ENCODE data around the gene COL6A1.

The COL6A1 gene

DNA sequence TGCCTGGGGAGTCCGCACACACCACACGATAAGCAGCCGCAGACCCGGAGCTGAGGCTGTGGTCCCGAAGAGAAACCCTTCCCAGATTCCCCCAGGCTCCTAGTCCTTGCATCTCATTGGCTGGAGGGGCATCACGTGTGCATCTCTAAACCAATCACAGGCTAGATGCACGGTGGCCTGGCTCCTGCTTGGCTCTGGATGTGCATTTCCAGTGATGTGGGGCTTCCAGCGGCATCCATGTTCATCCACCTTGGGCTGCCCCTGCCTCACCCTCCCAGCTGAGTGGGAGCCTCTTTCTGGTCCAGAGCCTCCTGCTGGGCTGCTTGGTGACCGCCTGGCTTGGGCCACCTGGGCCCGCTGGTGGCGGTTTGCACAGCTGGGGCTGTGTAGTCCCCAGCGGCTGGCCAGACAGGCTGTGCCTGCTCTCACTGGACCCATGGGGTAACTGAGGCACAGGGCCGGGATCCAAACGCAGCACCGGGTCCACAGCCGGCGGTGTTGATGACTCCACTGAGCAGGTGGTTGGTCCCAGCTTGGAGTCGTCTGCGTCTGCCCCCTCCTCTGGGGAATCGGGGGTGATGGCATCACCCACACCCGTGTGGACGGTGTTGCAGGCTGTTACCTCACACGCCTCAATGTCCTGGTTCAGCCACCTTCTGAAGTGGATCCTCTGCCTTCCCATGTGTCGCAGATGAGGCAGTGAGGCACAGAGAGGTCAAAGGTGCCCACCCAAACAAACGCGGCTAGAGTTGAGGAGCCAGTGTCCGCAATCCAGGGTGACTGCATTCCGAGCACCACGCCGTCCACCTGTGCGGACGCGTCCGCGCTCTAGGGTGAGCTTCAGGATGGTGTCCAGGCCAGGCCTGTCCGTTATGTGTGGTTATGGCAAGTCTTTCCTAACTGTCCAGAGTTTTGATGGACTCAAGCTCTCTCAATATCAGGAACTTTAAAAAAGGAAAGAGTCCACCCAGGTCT lies 41.3 kb downstream of the COL6A1 start:
- DNase-seq (ENCODE audit: insufficient read length, low spot score) (no peak), FAIRE-seq (no peak)
- TF ChIP-seq CTCF (IDR thresholded peaks at IDR 0.05; ENCODE audit: insufficient read depth, missing control alignments) = no peak

- no peak for TF ChIP-seq CTCF (IDR thresholded peaks at IDR 0.05; ENCODE audit: insufficient read depth, missing control alignments)
- DNase-seq (ENCODE audit: insufficient read length, low spot score) = no peak
- FAIRE-seq = no peak
Measured at GRCh38 chr21:46023555-46023954, 42.0 kb downstream of the COL6A1 start.

DNA sequence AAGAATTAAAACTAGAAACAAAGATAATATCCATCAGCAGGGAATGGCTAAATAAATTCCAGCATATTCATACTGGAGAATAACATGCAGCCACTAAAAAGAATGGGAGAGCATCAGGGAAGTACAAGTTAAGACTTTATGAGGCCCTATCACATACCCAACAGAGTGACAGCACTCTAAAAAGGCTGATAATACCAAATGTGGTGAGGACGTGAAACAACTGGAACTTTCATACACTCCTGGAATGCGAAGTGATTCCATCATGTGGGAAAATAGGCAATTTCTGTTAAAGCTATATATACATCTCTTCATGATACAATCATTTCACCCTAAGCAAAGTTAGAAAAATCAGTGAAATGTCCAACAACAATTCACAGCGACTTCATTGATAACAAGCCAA lies 42.6 kb downstream of the COL6A1 start:
- DNase-seq (ENCODE audit: insufficient read length, low spot score) (no peak), FAIRE-seq (no peak)
- TF ChIP-seq CTCF (IDR thresholded peaks at IDR 0.05; ENCODE audit: insufficient read depth, missing control alignments) = no peak

- TF ChIP-seq CTCF (IDR thresholded peaks at IDR 0.05; ENCODE audit: insufficient read depth, missing control alignments) = no peak
- FAIRE-seq (no peak), DNase-seq (ENCODE audit: insufficient read length, low spot score) (no peak)
Measured at GRCh38 chr21:46025113-46025770, 43.7 kb downstream of the COL6A1 start.

GRCh38 chr21:46027851-46028493 lies 46.4 kb downstream of the COL6A1 start:
- DNase-seq (ENCODE audit: insufficient read length, low spot score) (no peak), FAIRE-seq (no peak)
- TF ChIP-seq CTCF (IDR thresholded peaks at IDR 0.05; ENCODE audit: insufficient read depth, missing control alignments) = no peak

GRCh38 chr21:46028573-46029091 lies 47.1 kb downstream of the COL6A1 start:
- DNase-seq (ENCODE audit: insufficient read length, low spot score) (no peak), FAIRE-seq (no peak)
- no peak for TF ChIP-seq CTCF (IDR thresholded peaks at IDR 0.05; ENCODE audit: insufficient read depth, missing control alignments)
